ENCODE results near the gene TNFSF8. TPM values are rescaled to one million over a fixed set of nuclear protein-coding genes. Genes with fewer than 3 reads are reported as not detected.

TNFSF8 gene
- total RNA-seq, 1 experiment from 2014 or later = 0.20 TPM

DNA sequence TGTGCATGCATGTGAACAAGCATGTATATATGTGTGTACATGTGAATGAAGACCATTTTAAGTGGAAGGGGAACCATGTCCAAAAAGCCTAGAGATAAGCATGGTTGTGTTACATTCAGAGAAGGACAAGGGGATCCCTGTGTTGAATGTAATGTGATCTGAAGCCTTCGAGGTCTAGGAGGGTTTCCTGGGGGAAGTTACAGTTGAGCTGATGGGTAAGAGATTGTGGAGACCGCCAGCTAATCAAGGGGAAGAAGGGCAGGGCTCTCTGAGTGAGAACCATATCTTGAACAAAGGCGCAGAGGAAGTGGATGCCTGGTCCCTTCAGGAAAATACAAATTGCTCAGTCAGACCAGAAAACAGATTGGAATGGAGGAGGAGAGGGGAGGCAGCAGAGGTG, 79.1 kb downstream of the TNFSF8 start:
- DNase-seq = no peak
- H3K27me3 ChIP-seq (replicated peaks; ENCODE audit: control insufficient read depth, insufficient read depth, low read length) = no peaks in the 10 kb centered on the region
- H3K4me3 ChIP-seq (ENCODE audit: low read depth, low read length) = no peak overlapping the region
- POLR2A ChIA-PET = no interaction called here
- peaks cover 26% of the 10 kb centered on the region for H3K4me1 ChIP-seq
- H3K9me3 ChIP-seq = no peaks in the 10 kb centered on the region
- no peaks in the 10 kb centered on the region for H3K27me3 Mint-ChIP-seq (ENCODE audit: insufficient read depth, unreplicated experiment)
- H3K36me3 ChIP-seq (ENCODE audit: control insufficient read depth, insufficient read depth, low read length) = no peaks in the 10 kb centered on the region
- BruUV-seq (replicated peaks) = no TSS peak
- TF ChIP-seq, protein P1, sequence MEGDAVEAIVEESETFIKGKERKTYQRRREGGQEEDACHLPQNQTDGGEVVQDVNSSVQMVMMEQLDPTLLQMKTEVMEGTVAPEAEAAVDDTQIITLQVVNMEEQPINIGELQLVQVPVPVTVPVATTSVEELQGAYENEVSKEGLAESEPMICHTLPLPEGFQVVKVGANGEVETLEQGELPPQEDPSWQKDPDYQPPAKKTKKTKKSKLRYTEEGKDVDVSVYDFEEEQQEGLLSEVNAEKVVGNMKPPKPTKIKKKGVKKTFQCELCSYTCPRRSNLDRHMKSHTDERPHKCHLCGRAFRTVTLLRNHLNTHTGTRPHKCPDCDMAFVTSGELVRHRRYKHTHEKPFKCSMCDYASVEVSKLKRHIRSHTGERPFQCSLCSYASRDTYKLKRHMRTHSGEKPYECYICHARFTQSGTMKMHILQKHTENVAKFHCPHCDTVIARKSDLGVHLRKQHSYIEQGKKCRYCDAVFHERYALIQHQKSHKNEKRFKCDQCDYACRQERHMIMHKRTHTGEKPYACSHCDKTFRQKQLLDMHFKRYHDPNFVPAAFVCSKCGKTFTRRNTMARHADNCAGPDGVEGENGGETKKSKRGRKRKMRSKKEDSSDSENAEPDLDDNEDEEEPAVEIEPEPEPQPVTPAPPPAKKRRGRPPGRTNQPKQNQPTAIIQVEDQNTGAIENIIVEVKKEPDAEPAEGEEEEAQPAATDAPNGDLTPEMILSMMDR (IDR thresholded peaks at IDR 0.05; ENCODE audit: insufficient read depth in 1 of 2, low read depth in 1 of 2, low read length in 1 of 2, severe bottlenecking in 1 of 2, unreplicated experiment in 1 of 2) = no peak
- H3K36me3 Mint-ChIP-seq (ENCODE audit: insufficient read depth, unreplicated experiment) = no peaks in the 10 kb centered on the region
- intact Hi-C loops (cut with micrococcal nuclease; ENCODE audit: unreplicated experiment) = no loop called here
- H3K9me3 Mint-ChIP-seq (ENCODE audit: unreplicated experiment) = no peaks in the 10 kb centered on the region
- H3K27ac Mint-ChIP-seq (ENCODE audit: unreplicated experiment) = no peak overlapping the region
- H3K4me1 Mint-ChIP-seq (ENCODE audit: low read depth, unreplicated experiment) = peaks cover 24% of the 10 kb centered on the region
- CTCF ChIA-PET = no interaction called here
- no peak overlapping the region for H3K4me3 Mint-ChIP-seq (ENCODE audit: unreplicated experiment)

Other genes with a start within 250 kb of the TNFSF8 start
- not detected in 2 replicates for gene TEX48, start 248.4 kb downstream of the TNFSF8 start, total RNA-seq (2022)
- 0.66 and 1.00 TPM in 2 replicates for gene TNFSF15, start 124.6 kb downstream of the TNFSF8 start, total RNA-seq (2022)
- gene TNC, start 187.6 kb upstream of the TNFSF8 start, total RNA-seq (2022) = 11.4 and 17.6 TPM in 2 replicates

Data from Caco-2 (cell line).